Gastrocnemius medialis (tissue), 4 donors: ENCODE measurements around the gene TTLL13.

ENCODE experiments used
- CTCF ChIP-seq, 5 experiments: fragments of 450-650 bp in 3 of 5; fragments of 200-600 bp in 2 of 5; sonication (generic) in 2 of 5; IDR thresholded peaks in 4 of 5; conservative IDR thresholded peaks in 1 of 5; 1 replicate in 4 of 5; 2 replicates in 1 of 5; pipeline ENCODE4 v1.5.1; 2016 to 2019; ENCODE audit warnings: antibody characterized with exemption in 5 of 5, mild to moderate bottlenecking in 3 of 5, moderate library complexity in 3 of 5
- POLR2A ChIP-seq, 2 donors: fragments of 450-650 bp; IDR thresholded peaks; one replicate each; pipeline ENCODE4 v1.6.1; 2017; ENCODE audit warnings: antibody characterized with exemption in 2 of 2, mild to moderate bottlenecking in 2 of 2, moderate library complexity in 2 of 2

- TF ChIP-seq POLR2A (IDR thresholded peaks at IDR 0.05) (no peak), CTCF (IDR thresholded peaks at IDR 0.05 in 4 of 5, conservative IDR thresholded peaks at IDR 0.05 in 1 of 5) (no peak)
Measured at GRCh38 chr15:90243943-90244639, 5.3 kb upstream of the TTLL13 start.
